Esophagus muscularis mucosa (tissue), 4 donors: ENCODE results near the gene SPINDOC. TPM values are rescaled to one million over a fixed set of nuclear protein-coding genes. Genes with fewer than 3 reads are reported as not detected.

ENCODE experiments used
- DNase-seq: peaks from one replicate; pipeline ENCODE4 v3.0.0-alpha.2; 2017; ENCODE audit errors: extremely low spot score
- H3K27ac ChIP-seq, 4 donors: fragments of 200-600 bp; sonication (generic); replicated peaks in 1 of 4; 1 replicate in 3 of 4; 2 replicates in 1 of 4; pipeline ENCODE4 v1.5.1; 2016 to 2019; ENCODE audit warnings: mild to moderate bottlenecking in 1 of 4
- H3K27me3 ChIP-seq, 4 donors: fragments of 200-600 bp; sonication (generic); one replicate each; pipeline versions ENCODE4 v1.5.1 to v1.6.0; 2016 to 2019
- H3K36me3 ChIP-seq, 4 donors: fragments of 200-600 bp; sonication (generic); one replicate each; pipeline ENCODE4 v1.5.1; 2016 to 2019
- H3K4me1 ChIP-seq, 4 donors: fragments of 200-600 bp; sonication (generic); one replicate each; pipeline ENCODE4 v1.5.1; 2016 to 2019
- H3K4me3 ChIP-seq, 4 donors: fragments of 200-600 bp; sonication (generic); 1 replicate in 2 of 4; 2 replicates in 2 of 4; pipeline ENCODE4 v1.5.1; 2016 to 2019; ENCODE audit warnings: mild to moderate bottlenecking in 4 of 4, moderate library complexity in 1 of 4
- H3K9me3 ChIP-seq, 4 donors: fragments of 200-600 bp; sonication (generic); 1 replicate in 3 of 4; 2 replicates in 1 of 4; pipeline ENCODE4 v1.5.1; 2016 to 2019
- EP300 ChIP-seq: sonication (generic); formaldehyde crosslinking; IDR thresholded peaks from one replicate; pipeline ENCODE4 v1.6.1; 2017; ENCODE audit warnings: antibody characterized with exemption
- POLR2A ChIP-seq: fragments of 450-650 bp; IDR thresholded peaks from one replicate; pipeline ENCODE4 v1.6.1; 2017; ENCODE audit warnings: antibody characterized with exemption, moderate library complexity, mild to moderate bottlenecking, low read depth
- POLR2AphosphoS5 ChIP-seq, 2 donors: sonication (generic); formaldehyde crosslinking; IDR thresholded peaks; one replicate each; pipeline ENCODE4 v1.6.1; 2017; ENCODE audit warnings: antibody characterized with exemption in 2 of 2
- WGBS: methylation state at CpG from one replicate; pipeline ENCODE4 v1.1.5; 2018; 5-methylcytosine and 5-hydroxymethylcytosine counted together
- intact Hi-C: fragments of 100-400 bp; cut with DNase I; formaldehyde crosslinking; loops from one replicate; pipeline ENCODE4 v1.15.1; 2023
- total RNA-seq, 4 donors: library from RNA; depleted of rRNA; stranded (reverse); fragments of >200 nt; gene quantifications; one replicate each; pipeline versions ENCODE4 v1.1.0 to v1.2.1, GENCODE V29; 2016
- TF ChIP-seq, protein P1 (sequence below), 3 experiments: fragments of 200-600 bp in 2 of 3; fragments of 450-650 bp in 1 of 3; sonication (generic) in 2 of 3; IDR thresholded peaks; one replicate each; pipeline ENCODE4 v1.5.1; 2017 to 2019; ENCODE audit warnings: antibody characterized with exemption in 3 of 3, mild to moderate bottlenecking in 2 of 3, moderate library complexity in 1 of 3

The SPINDOC gene
- total RNA-seq, 4 donors from 2014 or later = 12.0 to 25.8 (median 18.6) TPM

DNA sequence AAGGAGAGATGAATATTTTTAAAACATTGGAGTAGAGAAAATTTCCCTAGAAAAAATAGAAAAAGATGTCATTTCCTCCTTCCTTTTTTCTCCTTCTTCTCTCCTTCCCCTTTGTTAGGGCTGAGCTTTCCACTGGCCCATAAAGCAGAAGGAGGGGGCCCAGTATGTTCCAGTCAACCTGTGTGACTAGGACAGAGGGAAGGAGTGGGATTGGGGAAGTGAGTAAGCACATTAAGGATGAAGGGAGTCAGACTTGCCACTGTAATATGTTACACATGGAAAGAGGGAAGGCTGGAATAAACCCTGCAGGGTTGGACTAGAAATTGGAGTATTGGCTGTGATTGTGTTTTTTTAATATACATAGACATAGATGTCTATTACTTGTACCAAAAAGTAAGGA, 20.1 kb upstream of the SPINDOC start:
- H3K27me3 ChIP-seq = no peaks in the 10 kb centered on the region
- no peak for DNase-seq
- no peak overlapping the region for H3K4me3 ChIP-seq
- H3K27ac ChIP-seq = no peak overlapping the region
- H3K36me3 ChIP-seq = no peaks in the 10 kb centered on the region
- H3K4me1 ChIP-seq = no peaks in the 10 kb centered on the region
- TF ChIP-seq POLR2AphosphoS5 (IDR thresholded peaks at IDR 0.05) = no peak
- no peak for TF ChIP-seq EP300
- TF ChIP-seq POLR2A = no peak
- TF ChIP-seq, protein P1, sequence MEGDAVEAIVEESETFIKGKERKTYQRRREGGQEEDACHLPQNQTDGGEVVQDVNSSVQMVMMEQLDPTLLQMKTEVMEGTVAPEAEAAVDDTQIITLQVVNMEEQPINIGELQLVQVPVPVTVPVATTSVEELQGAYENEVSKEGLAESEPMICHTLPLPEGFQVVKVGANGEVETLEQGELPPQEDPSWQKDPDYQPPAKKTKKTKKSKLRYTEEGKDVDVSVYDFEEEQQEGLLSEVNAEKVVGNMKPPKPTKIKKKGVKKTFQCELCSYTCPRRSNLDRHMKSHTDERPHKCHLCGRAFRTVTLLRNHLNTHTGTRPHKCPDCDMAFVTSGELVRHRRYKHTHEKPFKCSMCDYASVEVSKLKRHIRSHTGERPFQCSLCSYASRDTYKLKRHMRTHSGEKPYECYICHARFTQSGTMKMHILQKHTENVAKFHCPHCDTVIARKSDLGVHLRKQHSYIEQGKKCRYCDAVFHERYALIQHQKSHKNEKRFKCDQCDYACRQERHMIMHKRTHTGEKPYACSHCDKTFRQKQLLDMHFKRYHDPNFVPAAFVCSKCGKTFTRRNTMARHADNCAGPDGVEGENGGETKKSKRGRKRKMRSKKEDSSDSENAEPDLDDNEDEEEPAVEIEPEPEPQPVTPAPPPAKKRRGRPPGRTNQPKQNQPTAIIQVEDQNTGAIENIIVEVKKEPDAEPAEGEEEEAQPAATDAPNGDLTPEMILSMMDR (IDR thresholded peaks at IDR 0.05) = no peak
- intact Hi-C loops = no loop called here
- H3K9me3 ChIP-seq = peaks cover 0 to 17% (median 13%) of the 10 kb centered on the region in 4 donors

DNA sequence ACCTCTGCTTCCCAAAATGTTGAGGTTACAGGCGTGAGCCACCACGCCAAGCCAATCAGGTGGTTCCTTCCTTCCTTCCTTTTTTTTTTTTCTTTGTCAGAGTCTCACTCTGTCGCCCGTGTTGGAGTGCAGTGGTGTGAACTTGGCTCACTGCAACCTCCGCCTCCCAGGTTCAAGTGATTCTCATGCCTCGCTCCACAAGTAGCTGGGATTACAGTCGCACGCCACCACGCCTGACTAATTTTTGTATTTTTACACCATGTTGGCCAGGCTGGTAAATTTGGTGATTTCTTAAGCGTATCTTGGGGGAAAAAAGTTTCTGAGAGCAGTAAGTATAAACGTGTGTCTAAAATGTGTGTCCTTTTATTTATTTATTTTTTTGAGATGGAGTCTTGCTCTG, 18.2 kb upstream of the SPINDOC start:
- Histone ChIP-seq H3K36me3 (no peaks in the 10 kb centered on the region), H3K27me3 (no peaks in the 10 kb centered on the region), H3K4me3 (no peak overlapping the region), H3K4me1 (no peaks in the 10 kb centered on the region), H3K9me3 (peaks cover 0 to 17% (median 13%) of the 10 kb centered on the region in 4 donors), H3K27ac (no peak overlapping the region)
- TF ChIP-seq POLR2A = no peak
- TF ChIP-seq, protein P1 (IDR thresholded peaks at IDR 0.05) = no peak
- no peak for TF ChIP-seq EP300
- no peak for TF ChIP-seq POLR2AphosphoS5 (IDR thresholded peaks at IDR 0.05)
- intact Hi-C loops = no loop called here
- no peak for DNase-seq
- 85% methylated on average over 11 of the region's 11 CpGs for WGBS

DNA sequence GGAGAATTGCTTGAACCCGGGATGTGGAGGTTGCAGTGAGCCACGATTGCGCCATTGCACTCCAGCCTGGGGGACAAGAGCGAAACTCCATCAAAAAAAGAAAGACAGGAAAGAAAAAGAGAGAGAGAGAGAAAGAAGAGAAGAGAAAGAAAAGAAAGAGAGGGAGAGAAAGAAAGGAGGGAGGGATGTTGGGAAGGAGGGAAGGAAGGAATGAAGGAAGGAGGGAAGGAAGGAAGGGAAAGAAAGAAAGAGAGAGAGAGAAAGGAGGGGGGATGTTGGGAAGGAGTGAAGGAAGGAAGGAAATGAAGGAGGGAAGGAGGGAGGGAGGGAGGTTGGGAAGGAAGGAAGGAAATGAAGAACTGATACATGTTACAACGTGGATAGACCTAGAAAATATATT, 12.3 kb upstream of the SPINDOC start:
- H3K4me3 ChIP-seq = no peak overlapping the region
- no peak overlapping the region for H3K27ac ChIP-seq
- no peaks in the 10 kb centered on the region for H3K27me3 ChIP-seq
- no peak for DNase-seq
- no peaks in the 10 kb centered on the region for H3K36me3 ChIP-seq
- TF ChIP-seq POLR2A (no peak), POLR2AphosphoS5 (IDR thresholded peaks at IDR 0.05) (no peak), EP300 (no peak)
- TF ChIP-seq, protein P1 (IDR thresholded peaks at IDR 0.05) = no peak
- whole genome bisulfite sequencing = 89% methylated on average over 5 of the region's 5 CpGs
- intact Hi-C loops = no loop called here
- no peaks in the 10 kb centered on the region for H3K4me1 ChIP-seq
- H3K9me3 ChIP-seq = no peaks in the 10 kb centered on the region

DNA sequence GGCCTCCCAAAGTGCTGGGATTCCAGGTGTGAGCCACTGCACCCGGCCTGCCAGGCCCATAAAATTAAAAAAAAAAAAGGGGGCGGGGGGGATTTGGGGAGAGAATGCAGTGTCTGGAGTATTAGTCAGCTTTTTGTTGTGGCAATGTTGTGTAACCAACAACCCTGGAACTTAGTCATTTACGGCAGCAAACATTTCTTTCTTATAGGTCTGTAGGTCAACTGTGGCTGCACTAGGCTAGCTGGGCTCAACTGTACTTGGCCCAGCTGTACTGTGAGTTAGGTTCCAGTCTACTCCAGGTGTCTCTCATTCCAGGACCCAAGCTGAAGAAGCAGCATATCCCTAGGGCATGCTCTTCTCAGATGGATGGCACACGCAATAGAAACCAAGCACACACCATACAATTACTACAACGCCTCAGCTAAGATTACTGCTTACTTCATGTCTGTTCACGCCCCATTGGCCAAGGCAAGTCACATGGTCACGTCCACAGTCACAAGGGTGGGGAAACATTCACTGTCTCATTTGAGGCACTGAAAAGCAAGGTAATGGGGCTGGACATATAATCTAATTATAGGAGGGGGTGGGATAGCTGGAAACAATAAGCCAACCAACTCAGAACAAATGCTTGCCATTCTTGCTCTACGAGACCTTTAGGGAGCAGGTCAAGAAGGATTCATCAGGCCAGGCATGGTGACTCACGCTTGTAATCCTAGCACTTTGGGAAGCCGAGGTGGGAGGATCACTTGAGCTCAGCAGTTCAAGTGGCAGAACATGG, 10.4 kb upstream of the SPINDOC start:
- Histone ChIP-seq H3K27ac (no peak overlapping the region), H3K4me1 (no peaks in the 10 kb centered on the region), H3K36me3 (no peaks in the 10 kb centered on the region), H3K27me3 (no peaks in the 10 kb centered on the region), H3K9me3 (no peaks in the 10 kb centered on the region), H3K4me3 (no peak overlapping the region)
- WGBS = 92% methylated on average over 10 of the region's 10 CpGs
- DNase-seq = no peak
- intact Hi-C loops = no loop called here
- no peak for TF ChIP-seq EP300
- TF ChIP-seq POLR2AphosphoS5 (IDR thresholded peaks at IDR 0.05) = no peak
- TF ChIP-seq, protein P1 (IDR thresholded peaks at IDR 0.05) = no peak
- no peak for TF ChIP-seq POLR2A

DNA sequence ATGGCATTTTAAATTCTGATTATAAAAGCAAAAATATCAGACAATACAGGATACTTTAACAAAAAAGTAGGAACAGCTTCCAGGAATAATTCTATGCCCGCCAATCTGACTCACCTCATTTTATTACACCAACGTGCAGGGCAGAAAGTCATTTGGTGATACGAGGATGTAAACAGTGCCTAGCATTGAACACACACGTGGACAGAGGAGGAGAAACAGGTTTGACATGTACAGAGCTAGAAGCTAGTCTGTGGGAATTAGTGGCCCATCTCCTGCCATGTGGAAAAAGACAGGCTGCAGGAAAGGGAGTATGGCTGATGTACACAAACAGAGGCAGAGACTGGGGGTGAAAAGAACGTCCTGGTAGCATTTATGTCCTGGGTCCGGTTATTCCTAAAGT, 9.0 kb upstream of the SPINDOC start:
- TF ChIP-seq EP300 = no peak
- TF ChIP-seq POLR2AphosphoS5 (IDR thresholded peaks at IDR 0.05) = no peak
- TF ChIP-seq POLR2A = no peak
- intact Hi-C loops = no loop called here
- 81% methylated on average over 6 of the region's 6 CpGs for WGBS
- no peak overlapping the region for H3K27ac ChIP-seq
- no peaks in the 10 kb centered on the region for H3K36me3 ChIP-seq
- H3K4me3 ChIP-seq = no peak overlapping the region
- no peaks in the 10 kb centered on the region for H3K27me3 ChIP-seq
- no peaks in the 10 kb centered on the region for H3K4me1 ChIP-seq
- H3K9me3 ChIP-seq = no peaks in the 10 kb centered on the region
- no peak for DNase-seq
